ENCODE results near the gene SENP1.

DNA sequence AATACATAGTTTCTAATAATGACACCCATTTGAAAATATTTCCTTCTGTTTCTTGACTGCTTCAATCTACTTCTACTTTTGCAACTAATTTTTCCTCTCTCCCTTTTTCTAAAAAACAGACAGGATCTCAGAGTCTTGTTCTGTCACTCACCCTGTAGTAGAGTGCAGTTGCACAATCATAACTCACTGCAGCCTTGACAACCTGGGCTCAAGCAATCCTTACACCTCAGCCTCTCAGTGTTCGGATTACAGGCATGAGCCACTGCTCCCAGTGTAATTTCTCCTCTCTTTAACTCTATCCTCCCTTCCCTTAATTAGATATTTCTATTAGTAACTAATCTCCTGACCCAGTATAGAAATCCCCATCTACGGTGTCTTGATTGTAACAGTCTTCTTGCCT is 45.4 kb downstream of the SENP1 start:
- TF ChIP-seq, protein P1, sequence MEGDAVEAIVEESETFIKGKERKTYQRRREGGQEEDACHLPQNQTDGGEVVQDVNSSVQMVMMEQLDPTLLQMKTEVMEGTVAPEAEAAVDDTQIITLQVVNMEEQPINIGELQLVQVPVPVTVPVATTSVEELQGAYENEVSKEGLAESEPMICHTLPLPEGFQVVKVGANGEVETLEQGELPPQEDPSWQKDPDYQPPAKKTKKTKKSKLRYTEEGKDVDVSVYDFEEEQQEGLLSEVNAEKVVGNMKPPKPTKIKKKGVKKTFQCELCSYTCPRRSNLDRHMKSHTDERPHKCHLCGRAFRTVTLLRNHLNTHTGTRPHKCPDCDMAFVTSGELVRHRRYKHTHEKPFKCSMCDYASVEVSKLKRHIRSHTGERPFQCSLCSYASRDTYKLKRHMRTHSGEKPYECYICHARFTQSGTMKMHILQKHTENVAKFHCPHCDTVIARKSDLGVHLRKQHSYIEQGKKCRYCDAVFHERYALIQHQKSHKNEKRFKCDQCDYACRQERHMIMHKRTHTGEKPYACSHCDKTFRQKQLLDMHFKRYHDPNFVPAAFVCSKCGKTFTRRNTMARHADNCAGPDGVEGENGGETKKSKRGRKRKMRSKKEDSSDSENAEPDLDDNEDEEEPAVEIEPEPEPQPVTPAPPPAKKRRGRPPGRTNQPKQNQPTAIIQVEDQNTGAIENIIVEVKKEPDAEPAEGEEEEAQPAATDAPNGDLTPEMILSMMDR (conservative IDR thresholded peaks at IDR 0.05; ENCODE audit: low read length) = no peak
- no peak for TF ChIP-seq EZH2phosphoT487 (IDR thresholded peaks at IDR 0.05; ENCODE audit: borderline replicate concordance)

Measured in Loucy (cell line).